Fibroblast of villous mesenchyme (primary cell): ENCODE results near the gene GRID2IP. TPM values are rescaled to one million over a fixed set of nuclear protein-coding genes. Genes with fewer than 3 reads are reported as not detected.

ENCODE experiments used
- DNase-seq: peaks from one replicate; pipeline ENCODE4 v3.0.0-alpha.2; 2010; ENCODE audit warnings: low read depth
- H3K4me3 ChIP-seq: 2 replicates; pipeline ENCODE4 v1.5.1; 2011; ENCODE audit warnings: low read depth, mild to moderate bottlenecking, low read length
- CTCF ChIP-seq: IDR thresholded peaks from 2 replicates; pipeline ENCODE4 v1.5.1; 2012; ENCODE audit warnings: low read depth, mild to moderate bottlenecking, low read length; ENCODE audit not compliant: insufficient read depth
- total RNA-seq: library from RNA; depleted of rRNA; stranded (reverse); fragments of >200 nt; gene quantifications from 2 replicates; pipeline ENCODE4 v1.2.3, GENCODE V29; 2012

Gene GRID2IP
- total RNA-seq, 1 donor, result not detected

DNA sequence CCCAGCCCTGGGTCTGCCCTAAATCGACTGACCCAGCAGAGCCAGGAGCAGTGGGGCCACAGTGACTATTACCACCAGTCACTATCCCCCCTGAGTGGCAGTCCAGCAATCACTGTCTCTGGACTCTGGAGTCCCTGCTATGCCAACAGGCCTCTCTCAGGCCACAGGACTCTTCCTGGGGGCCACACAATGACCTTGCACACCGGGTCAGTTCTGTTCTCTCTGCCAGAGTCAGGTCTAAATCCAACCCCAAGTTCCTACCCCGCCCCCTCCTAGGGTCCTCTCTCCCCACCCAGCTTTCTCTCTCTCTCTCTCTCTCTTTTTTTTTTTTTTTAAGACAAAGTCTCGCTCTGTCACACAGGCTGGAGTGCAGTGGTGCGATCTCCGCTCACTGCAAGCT, 21.6 kb downstream of the GRID2IP start:
- no peak for DNase-seq
- TF ChIP-seq CTCF, result no peak
- H3K4me3 ChIP-seq, result no peak overlapping the region

DNA sequence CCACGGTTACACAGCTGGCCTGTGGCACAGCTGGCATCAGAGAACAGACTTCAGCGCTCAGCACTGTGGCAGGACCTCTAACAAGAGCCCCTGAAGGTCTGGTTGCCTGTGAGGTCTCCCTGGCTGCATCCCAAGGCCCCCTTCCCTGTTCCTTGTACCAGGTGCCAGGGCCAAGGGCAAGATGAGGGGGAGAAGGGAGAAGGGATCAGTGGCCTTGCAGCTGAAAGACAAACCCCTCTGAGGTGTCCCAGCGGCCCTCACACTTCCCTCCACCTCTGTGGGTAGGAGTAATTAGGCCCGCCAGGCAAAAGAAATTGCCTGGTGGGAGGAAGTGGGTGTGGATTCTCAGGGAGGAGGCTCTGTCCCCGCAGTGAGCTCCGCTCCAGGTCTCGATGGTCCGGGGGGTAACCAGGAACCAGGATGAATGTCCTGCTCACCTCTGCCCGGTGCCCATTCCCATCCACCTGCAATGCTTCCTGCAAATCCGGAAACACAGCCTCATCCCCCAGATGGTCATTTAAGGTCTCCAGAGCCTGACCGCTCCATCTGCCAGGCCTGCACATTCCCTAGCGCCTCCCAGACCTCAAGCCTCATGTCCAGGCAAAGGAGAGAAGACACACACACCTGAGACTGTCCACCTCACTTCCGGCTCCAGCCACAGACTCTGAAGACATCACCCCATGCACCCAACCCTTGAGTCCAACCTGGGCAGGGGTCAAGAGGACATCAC, 22.7 kb downstream of the GRID2IP start:
- TF ChIP-seq CTCF, result no peak
- DNase-seq, result no peak
- H3K4me3 ChIP-seq, result no peak overlapping the region

- peak overlapping the region; percentile 38 for H3K4me3 ChIP-seq
- TF ChIP-seq CTCF, result no peak
Observed at GRCh38 chr7:6526997-6527378, 24.3 kb downstream of the GRID2IP start.

GRCh38 chr7:6520163-6520981, 30.9 kb downstream of the GRID2IP start:
- no peak overlapping the region for H3K4me3 ChIP-seq
- no peak for TF ChIP-seq CTCF
- DNase-seq, result no peak

More at GRCh38 chr7:6526997-6527378, 24.3 kb downstream of the GRID2IP start:
- DNase-seq, result no peak

- H3K4me3 ChIP-seq, result no peak overlapping the region
- DNase-seq, result peak; percentile 83
- TF ChIP-seq CTCF, result peak; percentile 93
Observed at GRCh38 chr7:6516387-6516983, 34.8 kb downstream of the GRID2IP start.

- no peak overlapping the region for H3K4me3 ChIP-seq
- no peak for DNase-seq
- TF ChIP-seq CTCF, result no peak
Observed at GRCh38 chr7:6513541-6513940, 37.7 kb downstream of the GRID2IP start.
